ENCODE results near the gene CEBPA. TPM values are rescaled to one million over a fixed set of nuclear protein-coding genes. Genes with fewer than 3 reads are reported as not detected.

Gene CEBPA
- total RNA-seq, 1 experiment from 2014 or later, result not detected

GRCh38 chr19:33273881-33274662 is 28.3 kb downstream of the CEBPA start:
- peak; percentile 75 for DNase-seq (ENCODE audit: low read depth)

DNA sequence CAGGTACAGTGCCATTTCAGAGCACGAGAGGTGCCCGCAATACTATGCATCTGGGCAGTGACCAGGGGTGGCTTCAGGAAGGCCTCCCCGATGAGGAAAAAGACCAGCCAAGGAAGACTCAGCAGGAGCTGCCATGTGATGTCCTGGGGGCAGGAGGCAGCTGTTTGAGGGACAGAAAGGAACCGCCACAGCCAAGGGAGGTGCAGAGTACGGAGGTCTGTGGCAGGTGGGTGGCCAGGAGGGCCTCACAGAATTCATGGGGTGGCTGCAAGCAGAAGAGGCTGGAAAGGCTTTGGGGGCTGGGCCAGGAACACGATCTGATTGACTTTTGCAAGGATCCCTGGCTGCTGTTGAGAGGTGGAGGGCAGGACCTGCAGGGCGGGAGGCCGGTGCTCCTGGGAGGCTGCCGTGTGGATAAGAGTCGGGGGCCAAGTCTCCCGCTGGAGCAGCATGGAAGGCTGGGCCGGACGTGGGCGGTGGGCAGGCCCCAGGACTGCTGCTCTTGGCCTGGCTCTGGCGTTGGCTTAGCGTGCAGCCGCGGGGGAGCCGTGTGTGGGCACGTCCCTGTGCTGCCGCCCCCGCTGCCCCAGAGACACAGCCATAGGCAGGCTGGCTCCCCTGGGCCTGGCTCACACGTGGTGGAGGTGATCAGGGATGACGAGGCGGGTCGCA is 29.1 kb downstream of the CEBPA start:
- DNase-seq (ENCODE audit: low read depth), result no peak

DNA sequence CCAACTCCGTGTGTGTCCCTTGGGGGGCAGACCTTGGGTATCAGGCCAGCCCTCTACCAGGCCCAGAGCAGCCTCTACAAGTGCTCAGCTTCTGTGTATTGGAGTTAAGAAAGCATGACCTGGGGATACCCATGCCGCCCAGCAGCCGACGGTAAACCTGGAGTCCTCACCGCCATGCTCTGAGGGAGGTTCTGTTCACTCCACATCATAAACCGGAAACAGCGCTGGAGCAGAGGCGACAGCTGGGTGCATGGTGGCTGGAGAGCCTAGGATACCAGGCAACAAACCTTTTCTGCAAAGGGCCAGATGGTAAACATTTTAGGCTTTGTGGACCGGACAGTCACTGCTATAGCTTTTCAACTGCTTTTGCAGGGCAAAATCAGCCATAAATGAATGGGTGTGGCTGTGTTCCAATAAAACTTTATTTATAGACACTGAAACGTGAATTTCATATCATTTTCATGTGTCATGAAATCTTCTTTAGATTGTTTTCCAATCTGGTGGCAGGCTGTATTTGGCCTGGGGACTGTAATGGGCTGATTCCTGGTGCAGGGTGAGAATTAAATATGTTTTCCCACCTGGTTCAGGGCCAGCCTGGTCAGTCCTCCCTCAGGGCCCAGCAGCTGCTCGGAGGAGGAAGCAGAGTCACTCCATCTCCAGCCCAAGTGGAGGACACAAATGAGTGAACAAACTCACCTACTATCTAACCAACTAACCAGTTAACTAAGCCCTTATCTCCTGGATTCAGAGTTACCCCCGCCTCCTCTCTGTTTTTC is 30.9 kb downstream of the CEBPA start:
- DNase-seq (ENCODE audit: low read depth), result no peak

- DNase-seq (ENCODE audit: low read depth), result no peak
Observed at GRCh38 chr19:33270769-33271168, 31.6 kb downstream of the CEBPA start.

- no peak for DNase-seq (ENCODE audit: low read depth)
Observed at GRCh38 chr19:33269016-33269415, 33.3 kb downstream of the CEBPA start.

DNA sequence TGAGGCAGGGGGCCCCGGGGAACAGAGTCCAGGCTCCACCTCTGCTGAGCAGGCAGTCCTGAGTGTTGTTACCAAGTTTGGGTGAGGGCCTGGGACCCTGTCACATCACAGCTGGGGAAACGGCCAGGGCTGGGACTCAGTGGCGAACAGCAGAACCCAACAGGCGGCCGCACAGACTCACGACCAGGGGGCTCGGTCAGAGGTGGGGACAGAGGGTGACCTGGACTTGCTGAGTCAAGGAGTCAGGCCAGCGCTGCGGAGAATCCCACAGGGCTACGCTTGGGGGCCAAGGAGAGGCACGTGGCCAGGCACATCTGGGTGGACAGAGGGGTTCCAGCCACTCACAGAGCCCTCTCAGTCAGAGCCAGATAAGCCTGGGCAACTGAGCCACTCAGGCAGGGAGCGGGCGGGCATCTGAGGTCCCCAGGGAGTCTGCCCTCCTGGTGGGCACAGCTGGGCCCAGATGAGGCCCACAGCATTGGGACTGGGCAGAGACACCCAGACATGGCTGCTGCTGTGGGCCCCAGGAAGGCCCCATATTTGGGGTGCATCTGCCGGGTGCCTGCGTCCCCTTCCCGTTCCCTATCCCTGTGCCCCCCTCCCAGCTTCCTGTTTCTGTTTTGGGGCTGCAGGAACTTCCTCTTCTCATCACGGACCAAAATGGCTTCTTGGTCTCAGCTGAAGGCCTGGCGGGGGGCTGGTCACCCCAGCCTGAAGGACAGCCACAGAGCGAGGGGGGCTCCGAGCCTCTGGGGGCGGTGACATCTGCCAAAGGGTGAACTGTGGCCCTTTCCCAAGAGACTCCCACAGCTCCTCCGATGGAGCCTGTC is 34.0 kb downstream of the CEBPA start:
- DNase-seq (ENCODE audit: low read depth), result no peak

- no peak for DNase-seq (ENCODE audit: low read depth)
Observed at GRCh38 chr19:33267706-33268105, 34.6 kb downstream of the CEBPA start.

DNA sequence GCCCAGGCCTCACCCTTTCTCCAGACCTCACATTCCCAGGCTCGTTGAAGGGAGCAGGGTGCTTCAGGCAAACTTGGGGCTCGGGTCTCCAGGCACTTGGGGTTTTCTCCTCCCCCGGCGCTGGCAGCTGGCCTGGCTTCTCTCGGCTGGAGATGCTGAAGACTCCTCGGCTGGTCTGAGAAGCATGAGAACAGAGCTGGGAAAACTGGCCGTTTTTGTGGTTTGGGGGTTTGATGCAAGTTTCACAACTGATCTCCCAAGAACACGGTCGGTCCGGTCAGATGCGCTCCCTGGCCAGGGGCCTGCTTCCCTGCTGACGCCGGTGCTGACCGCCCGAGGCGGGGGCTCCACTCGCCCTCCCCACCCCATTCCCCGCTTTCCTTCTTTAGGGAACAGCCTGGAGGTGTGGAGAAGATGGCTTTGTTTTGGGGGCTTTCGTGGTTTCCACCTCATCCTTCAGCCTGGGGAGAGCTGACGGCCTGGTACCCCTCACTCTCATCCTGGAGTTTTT is 35.3 kb downstream of the CEBPA start:
- no peak for DNase-seq (ENCODE audit: low read depth)

DNA sequence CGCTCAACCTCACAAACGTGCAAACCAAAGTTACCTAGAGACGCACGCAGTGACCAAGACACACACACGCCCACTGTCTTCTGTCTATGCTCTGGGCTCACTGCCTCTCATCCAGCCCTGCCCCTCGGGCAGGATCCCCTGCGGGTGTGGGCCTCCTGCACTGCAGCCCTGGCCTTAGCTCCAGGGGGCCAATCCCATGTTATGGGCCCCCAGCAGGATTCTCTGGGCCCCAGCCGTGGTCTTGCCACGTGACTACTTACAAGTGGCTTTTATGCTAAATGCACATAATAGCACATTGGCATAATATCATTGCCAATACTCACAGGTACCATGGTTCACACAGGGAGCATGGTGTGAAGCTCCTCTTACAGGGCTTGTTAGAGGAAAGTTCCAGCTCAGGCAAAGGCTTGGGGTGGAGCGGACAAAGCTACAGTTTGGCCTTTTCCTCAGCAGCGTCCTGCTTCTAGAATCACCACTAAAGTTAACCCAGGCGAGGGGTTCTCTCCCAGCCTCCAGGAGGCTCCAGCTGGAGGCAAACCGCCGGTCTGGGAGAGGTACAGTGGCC is 37.4 kb downstream of the CEBPA start:
- DNase-seq (ENCODE audit: low read depth), result no peak

GRCh38 chr19:33263325-33264023 is 38.9 kb downstream of the CEBPA start:
- DNase-seq (ENCODE audit: low read depth), result no peak

GRCh38 chr19:33261511-33262189 is 40.7 kb downstream of the CEBPA start:
- no peak for DNase-seq (ENCODE audit: low read depth)

DNA sequence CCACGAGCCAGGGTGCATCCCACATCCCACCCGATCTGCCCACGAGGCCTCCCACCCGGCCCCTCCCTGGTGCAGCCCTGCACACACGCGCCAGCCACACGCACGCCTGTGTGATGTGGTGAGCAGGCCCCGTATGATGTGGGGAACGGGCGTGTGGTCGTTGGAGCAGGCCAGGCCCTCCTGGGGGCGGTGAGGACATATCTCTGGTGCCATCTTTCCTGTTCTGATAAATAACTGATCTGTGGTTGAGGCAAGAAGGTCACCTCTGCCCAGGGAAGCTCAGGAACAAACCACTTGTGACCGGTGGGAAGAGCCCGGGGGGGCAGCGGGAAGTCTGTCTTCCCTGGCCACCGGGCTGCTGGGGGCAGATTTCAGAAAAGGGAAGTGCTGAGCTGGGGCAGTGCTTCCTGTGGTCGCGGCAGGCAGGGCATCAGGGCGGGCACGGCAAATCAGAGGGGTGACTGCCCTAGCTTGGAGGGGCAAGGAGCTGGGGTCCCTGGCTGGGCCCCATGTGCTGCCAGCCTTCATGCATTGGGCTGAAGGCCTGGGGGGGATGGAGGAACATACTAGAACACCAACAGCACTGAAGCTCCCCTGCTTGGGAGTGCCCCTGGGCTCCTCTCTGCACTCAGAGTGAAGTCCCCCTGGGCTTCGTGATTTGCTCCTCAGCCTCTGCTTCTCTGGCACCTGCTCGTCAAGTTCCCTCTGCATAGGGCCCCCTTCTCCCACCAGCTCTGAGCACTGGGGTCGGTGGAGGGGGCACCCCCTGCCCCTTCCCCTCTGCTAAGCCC is 41.5 kb downstream of the CEBPA start:
- no peak for DNase-seq (ENCODE audit: low read depth)

- peak; percentile 24 for DNase-seq (ENCODE audit: low read depth)
Observed at GRCh38 chr19:33259539-33259938, 42.8 kb downstream of the CEBPA start.

- no peak for DNase-seq (ENCODE audit: low read depth)
Observed at GRCh38 chr19:33257828-33258227, 44.5 kb downstream of the CEBPA start.

- no peak for DNase-seq (ENCODE audit: low read depth)
Observed at GRCh38 chr19:33256261-33256660, 46.1 kb downstream of the CEBPA start.

DNA sequence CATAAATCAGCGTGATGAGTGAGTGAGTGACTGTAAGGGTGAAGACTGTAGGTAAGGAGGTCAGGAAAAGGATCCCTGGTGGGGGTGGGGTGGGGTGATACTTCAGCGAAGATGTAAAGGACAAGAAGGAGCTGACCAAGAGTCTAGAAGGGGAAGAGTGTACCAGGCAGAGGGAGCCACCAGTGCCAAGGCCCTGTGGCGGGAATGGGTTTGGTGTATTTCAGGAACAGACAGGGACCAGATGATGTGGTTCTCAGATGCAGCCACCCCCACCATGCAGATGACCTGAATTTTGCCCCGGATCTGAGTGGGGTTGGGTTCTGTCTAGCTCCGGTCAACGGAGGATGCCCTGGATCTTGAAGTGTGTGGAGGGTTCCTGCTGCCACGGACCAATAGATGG is 46.6 kb downstream of the CEBPA start:
- DNase-seq (ENCODE audit: low read depth), result no peak

DNA sequence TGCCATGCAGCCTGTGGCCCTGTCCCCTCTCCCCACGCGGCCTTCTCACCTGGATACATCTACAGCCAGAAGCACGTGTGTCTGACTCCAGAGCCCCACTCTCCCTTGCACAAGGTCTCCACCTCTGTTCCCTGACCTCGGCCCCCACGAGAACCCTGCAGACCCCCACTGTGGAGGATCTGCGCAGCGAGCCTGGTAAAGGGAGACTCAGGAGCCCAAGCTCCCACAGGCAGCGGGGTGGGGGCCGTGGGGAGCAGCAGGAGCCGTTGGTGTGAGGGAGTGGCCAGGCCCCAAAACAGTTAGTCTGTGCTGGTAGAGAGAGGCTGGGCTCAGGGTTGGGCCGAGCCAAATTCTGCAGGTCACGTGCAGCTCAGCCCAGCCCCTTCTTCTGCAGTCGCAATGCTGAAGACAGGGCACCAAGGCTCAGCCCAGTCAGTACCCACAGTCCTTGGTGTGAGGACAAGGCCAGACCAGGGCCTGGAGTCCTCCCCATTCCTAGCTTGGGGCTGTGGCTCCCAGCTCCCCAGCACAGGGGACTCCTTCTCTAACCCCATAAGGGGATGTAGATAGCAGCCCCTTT is 48.0 kb downstream of the CEBPA start:
- DNase-seq (ENCODE audit: low read depth), result no peak

DNA sequence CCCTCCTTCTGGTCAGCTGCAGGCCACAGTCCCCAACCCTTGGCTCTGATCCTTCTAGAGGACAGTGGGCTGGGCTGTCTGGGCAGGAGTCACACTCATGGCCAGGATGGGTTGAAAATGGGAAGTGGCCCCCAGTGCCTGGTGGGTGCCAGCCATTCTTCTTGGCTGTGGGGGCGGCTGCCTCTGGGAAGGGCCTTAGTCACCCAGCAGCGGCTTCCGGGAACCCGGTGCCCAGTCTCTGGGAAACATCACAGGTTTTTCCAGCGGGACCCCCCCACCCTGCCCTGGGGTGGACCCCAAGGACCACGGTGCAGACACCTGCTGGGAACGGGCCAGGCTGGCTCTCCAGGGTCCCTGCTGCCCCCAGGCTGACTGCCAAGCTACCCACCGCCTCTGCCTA is 49.4 kb downstream of the CEBPA start:
- DNase-seq (ENCODE audit: low read depth), result no peak
